Measurements from ENCODE around the gene PRDM16.

- no peak for TF ChIP-seq CTCF (conservative IDR thresholded peaks at IDR 0.05; ENCODE audit: low read depth in 2 of 2)
- no peak for TF ChIP-seq ZNF331 (CRISPR knock-in tag; IDR thresholded peaks at IDR 0.05; ENCODE audit: low read depth)
- TF ChIP-seq EZH2 (IDR thresholded peaks at IDR 0.05; ENCODE audit: low read depth, unreplicated experiment), result no peak
- no peak for TF ChIP-seq CREB1 (CRISPR knock-in tag; IDR thresholded peaks at IDR 0.05; ENCODE audit: low read depth)
- TF ChIP-seq POLR2AphosphoS5 (IDR thresholded peaks at IDR 0.05; ENCODE audit: low read depth), result no peak
- no peak for TF ChIP-seq NANOG (IDR thresholded peaks at IDR 0.05; ENCODE audit: borderline replicate concordance)
Observed at GRCh38 chr1:3267550-3268270, 198.7 kb downstream of the PRDM16 start.

Data from GM23338 (cell line).